DND-41 (cell line): Measurements from ENCODE around the gene AGA.

Source experiments
- ATAC-seq: fragments of 200-7000 bp; cut with Tn5 transposase; 3 replicates; pipeline ENCODE4 v1.9.1; 2021; ENCODE audit warnings: low read depth; ENCODE audit not compliant: insufficient read depth
- DNase-seq: peaks from one replicate; pipeline ENCODE4 v3.0.0-alpha.2; 2020
- H2AFZ ChIP-seq: 2 replicates; pipeline ENCODE4 v1.6.0; 2012; ENCODE audit warnings: low read depth, low read length
- H3K27ac ChIP-seq: 2 replicates; pipeline ENCODE4 v1.5.1; 2012; ENCODE audit warnings: low read length, inconsistent platforms
- H3K27me3 ChIP-seq: fragments of 200-600 bp; sonication (generic); 2 replicates; pipeline ENCODE4 v1.6.0; 2012; ENCODE audit warnings: low read length, mild to moderate bottlenecking, inconsistent platforms; ENCODE audit not compliant: insufficient read depth, poor library complexity
- H3K36me3 ChIP-seq: 2 replicates; pipeline ENCODE4 v1.5.1; 2012; ENCODE audit warnings: low read length, inconsistent platforms; ENCODE audit not compliant: insufficient read depth
- H3K4me1 ChIP-seq: 2 replicates; pipeline ENCODE4 v1.5.1; 2012; ENCODE audit warnings: mild to moderate bottlenecking, low read length; ENCODE audit not compliant: insufficient read depth
- H3K4me2 ChIP-seq: 2 replicates; pipeline ENCODE4 v1.6.0; 2012; ENCODE audit warnings: mild to moderate bottlenecking, moderate library complexity, low read length, inconsistent platforms; ENCODE audit not compliant: insufficient read depth
- H3K4me3 ChIP-seq, 2 experiments: fragments of 200-600 bp in 1 of 2; shearing (Covaris generic) in 1 of 2; 2 replicates each; pipeline ENCODE4 v1.5.1; 2012 to 2016; ENCODE audit warnings: inconsistent platforms in 2 of 2, low read length in 2 of 2, mild to moderate bottlenecking in 2 of 2, low read depth in 1 of 2, moderate library complexity in 1 of 2
- H3K79me2 ChIP-seq: 2 replicates; pipeline ENCODE4 v1.6.0; 2012; ENCODE audit warnings: low read length, inconsistent platforms; ENCODE audit not compliant: insufficient read depth
- H3K9ac ChIP-seq: 2 replicates; pipeline ENCODE4 v1.6.0; 2012; ENCODE audit warnings: low read depth, mild to moderate bottlenecking, inconsistent platforms, low read length, moderate library complexity
- H3K9me3 ChIP-seq: 2 replicates; pipeline ENCODE4 v1.5.1; 2012; ENCODE audit warnings: low read length, moderate library complexity, mild to moderate bottlenecking, inconsistent platforms; ENCODE audit not compliant: insufficient read depth, severe bottlenecking
- H4K20me1 ChIP-seq: 2 replicates; pipeline ENCODE4 v1.6.0; 2012; ENCODE audit warnings: low read length; ENCODE audit not compliant: insufficient read depth
- EZH2 ChIP-seq: IDR thresholded peaks from 3 replicates; pipeline ENCODE4 v1.6.1; 2012; ENCODE audit warnings: borderline replicate concordance, low read depth, mild to moderate bottlenecking, moderate library complexity, low read length, inconsistent platforms; ENCODE audit not compliant: severe bottlenecking
- TF ChIP-seq, protein P1 (sequence below): IDR thresholded peaks from 2 replicates; pipeline ENCODE4 v1.5.1; 2012; ENCODE audit warnings: borderline replicate concordance, low read length, moderate library complexity, mild to moderate bottlenecking; ENCODE audit not compliant: poor library complexity, severe bottlenecking; ENCODE audit errors: extremely low read depth

The AGA gene

DNA sequence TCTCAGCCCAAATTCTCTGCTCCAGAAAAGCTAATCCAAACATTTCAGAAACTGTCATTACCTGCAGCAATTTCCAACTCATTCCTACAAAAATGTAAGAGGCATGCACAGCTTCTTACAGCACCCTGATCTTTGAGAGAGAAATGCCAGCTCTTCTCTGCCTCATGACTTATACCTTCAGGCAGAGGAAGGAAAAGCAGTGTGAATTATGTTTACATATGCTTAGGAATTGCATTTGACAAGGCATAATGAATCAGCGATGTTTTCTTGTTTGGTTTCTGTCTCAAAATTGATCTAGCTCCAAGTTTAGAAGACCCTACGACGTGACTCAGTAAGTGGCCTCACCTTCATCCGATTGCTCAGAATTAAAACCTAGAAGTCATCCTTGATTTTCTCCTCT lies 21.8 kb upstream of the AGA start:
- no peaks in the 10 kb centered on the region for H3K4me1 ChIP-seq
- TF ChIP-seq, protein P1, sequence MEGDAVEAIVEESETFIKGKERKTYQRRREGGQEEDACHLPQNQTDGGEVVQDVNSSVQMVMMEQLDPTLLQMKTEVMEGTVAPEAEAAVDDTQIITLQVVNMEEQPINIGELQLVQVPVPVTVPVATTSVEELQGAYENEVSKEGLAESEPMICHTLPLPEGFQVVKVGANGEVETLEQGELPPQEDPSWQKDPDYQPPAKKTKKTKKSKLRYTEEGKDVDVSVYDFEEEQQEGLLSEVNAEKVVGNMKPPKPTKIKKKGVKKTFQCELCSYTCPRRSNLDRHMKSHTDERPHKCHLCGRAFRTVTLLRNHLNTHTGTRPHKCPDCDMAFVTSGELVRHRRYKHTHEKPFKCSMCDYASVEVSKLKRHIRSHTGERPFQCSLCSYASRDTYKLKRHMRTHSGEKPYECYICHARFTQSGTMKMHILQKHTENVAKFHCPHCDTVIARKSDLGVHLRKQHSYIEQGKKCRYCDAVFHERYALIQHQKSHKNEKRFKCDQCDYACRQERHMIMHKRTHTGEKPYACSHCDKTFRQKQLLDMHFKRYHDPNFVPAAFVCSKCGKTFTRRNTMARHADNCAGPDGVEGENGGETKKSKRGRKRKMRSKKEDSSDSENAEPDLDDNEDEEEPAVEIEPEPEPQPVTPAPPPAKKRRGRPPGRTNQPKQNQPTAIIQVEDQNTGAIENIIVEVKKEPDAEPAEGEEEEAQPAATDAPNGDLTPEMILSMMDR = no peak
- no peak for TF ChIP-seq EZH2
- H3K27ac ChIP-seq = no peak overlapping the region
- DNase-seq (no peak), ATAC-seq (no peak)
- H3K79me2 ChIP-seq = no peaks in the 10 kb centered on the region
- H4K20me1 ChIP-seq = no peaks in the 10 kb centered on the region
- H3K27me3 ChIP-seq = no peaks in the 10 kb centered on the region
- no peaks in the 10 kb centered on the region for H3K9me3 ChIP-seq
- no peaks in the 10 kb centered on the region for H3K36me3 ChIP-seq
- no peak overlapping the region for H3K4me2 ChIP-seq
- no peak overlapping the region for H2AFZ ChIP-seq
- no peak overlapping the region for H3K4me3 ChIP-seq
- no peak overlapping the region for H3K9ac ChIP-seq

DNA sequence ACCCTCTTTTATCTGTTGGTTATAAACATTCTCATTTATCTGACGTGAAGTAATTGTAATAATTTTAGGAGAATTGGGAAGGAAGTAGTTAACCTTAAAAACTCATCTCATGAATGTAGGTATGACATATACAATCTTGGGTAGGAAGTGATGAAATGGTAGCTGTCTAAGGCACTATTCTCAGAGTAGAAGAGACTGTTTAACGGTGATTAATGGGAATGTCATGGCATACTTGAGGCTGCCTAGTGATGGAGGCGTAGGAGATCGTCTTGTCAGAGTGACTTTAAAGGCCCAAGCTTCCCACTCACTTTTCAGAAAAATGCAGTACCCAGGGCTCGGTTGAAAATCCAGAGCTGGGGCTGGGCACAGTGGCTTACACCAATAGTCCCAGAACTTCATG lies 19.4 kb upstream of the AGA start:
- Histone ChIP-seq H3K4me1 (no peaks in the 10 kb centered on the region), H3K27me3 (no peaks in the 10 kb centered on the region), H3K4me2 (no peak overlapping the region), H2AFZ (no peak overlapping the region), H4K20me1 (no peaks in the 10 kb centered on the region), H3K4me3 (no peak overlapping the region), H3K9me3 (no peaks in the 10 kb centered on the region), H3K27ac (no peak overlapping the region), H3K36me3 (no peaks in the 10 kb centered on the region), H3K79me2 (no peaks in the 10 kb centered on the region), H3K9ac (no peak overlapping the region)
- DNase-seq (no peak), ATAC-seq (no peak)
- TF ChIP-seq, protein P1 = no peak
- no peak for TF ChIP-seq EZH2

DNA sequence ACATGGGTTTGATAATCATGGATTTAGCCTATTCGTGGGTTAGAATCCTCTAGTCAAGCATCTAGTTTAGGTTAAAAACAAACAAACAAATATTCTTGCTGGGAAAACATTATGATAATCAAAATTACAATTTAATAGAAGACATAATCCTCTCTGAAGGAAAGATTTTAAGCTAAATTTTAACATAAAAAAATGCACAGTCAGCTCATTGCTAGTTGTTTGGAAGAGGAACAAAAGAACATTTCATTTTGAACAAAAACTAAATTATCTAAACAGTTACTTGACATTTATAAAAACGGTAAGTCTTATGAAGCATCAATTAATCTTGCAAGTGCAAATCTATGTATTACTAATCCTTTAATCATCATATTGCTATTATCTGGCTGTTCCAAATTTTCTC lies 18.2 kb upstream of the AGA start:
- no peak overlapping the region for H3K4me3 ChIP-seq
- no peak overlapping the region for H3K9ac ChIP-seq
- H3K9me3 ChIP-seq = no peaks in the 10 kb centered on the region
- ATAC-seq (no peak), DNase-seq (no peak)
- H3K36me3 ChIP-seq = no peaks in the 10 kb centered on the region
- H3K27me3 ChIP-seq = no peaks in the 10 kb centered on the region
- H3K4me1 ChIP-seq = no peaks in the 10 kb centered on the region
- H3K79me2 ChIP-seq = no peaks in the 10 kb centered on the region
- no peak overlapping the region for H3K4me2 ChIP-seq
- H4K20me1 ChIP-seq = no peaks in the 10 kb centered on the region
- H2AFZ ChIP-seq = no peak overlapping the region
- TF ChIP-seq, protein P1 = no peak
- no peak for TF ChIP-seq EZH2
- H3K27ac ChIP-seq = no peak overlapping the region

DNA sequence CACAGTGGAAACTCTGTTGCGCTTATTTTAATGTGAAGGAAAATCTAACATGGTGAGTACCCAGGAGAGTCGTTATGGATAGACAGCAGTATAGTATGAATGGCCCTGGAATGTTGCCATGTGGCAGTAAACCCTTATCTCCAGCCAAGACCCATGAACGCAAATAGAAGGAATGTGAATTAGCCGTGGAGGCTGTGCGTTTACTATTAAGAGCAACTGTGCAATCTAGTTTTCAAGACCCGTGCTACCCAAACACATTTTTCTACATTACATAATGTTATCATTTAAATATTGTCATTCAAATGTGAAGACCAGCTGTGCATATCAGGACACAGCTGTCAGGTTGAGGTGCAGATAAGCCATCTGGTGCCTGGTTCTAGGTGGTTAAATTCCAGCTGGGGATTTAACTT lies 13.3 kb upstream of the AGA start:
- no peak overlapping the region for H3K4me3 ChIP-seq

More for the DNA sequence above, 13.3 kb upstream of the AGA start:
- ATAC-seq (no peak), DNase-seq (no peak)
- Histone ChIP-seq H3K27ac (no peak overlapping the region), H3K79me2 (no peaks in the 10 kb centered on the region), H2AFZ (no peak overlapping the region), H3K4me1 (no peaks in the 10 kb centered on the region), H3K9ac (no peak overlapping the region), H4K20me1 (no peaks in the 10 kb centered on the region), H3K27me3 (no peaks in the 10 kb centered on the region), H3K36me3 (no peaks in the 10 kb centered on the region), H3K9me3 (no peaks in the 10 kb centered on the region), H3K4me2 (no peak overlapping the region)
- no peak for TF ChIP-seq EZH2
